ENCODE measurements around the gene OST4. TPM values are rescaled to one million over a fixed set of nuclear protein-coding genes. Genes with fewer than 3 reads are reported as not detected.

The OST4 gene
- total RNA-seq (2022; extraction: Qiagen RNA extraction; ENCODE audit: low read depth) = 545 to 581 TPM (median 554 TPM) in 5 replicates

GRCh38 chr2:27071277-27071989 lies at the start of gene OST4:
Gene OST4, minus strand, starts transcription at chr2:27071654.

GRCh38 chr2:27118525-27119329 lies 47.3 kb upstream of the OST4 start, which contains the start of gene CGREF1:
Gene CGREF1, minus strand, starts transcription at chr2:27119128. Its CDS starts 14,762 bp downstream, at chr2:27104366.

GRCh38 chr2:27086724-27087593 lies 15.5 kb upstream of the OST4 start, which contains the start of gene KHK:
Gene KHK, plus strand, starts transcription at chr2:27086772. Its CDS starts 488 bp downstream, at chr2:27087260.

GRCh38 chr2:27078267-27079194 lies 7.1 kb upstream of the OST4 start, which contains the start of gene EMILIN1:
Gene EMILIN1, plus strand, starts transcription at chr2:27078615. Its CDS starts 451 bp downstream, at chr2:27079066.

GRCh38 chr2:27050996-27051901 lies 20.2 kb downstream of the OST4 start, which contains the start of gene AGBL5:
Gene AGBL5, plus strand, starts transcription at chr2:27051668. Its CDS starts 1,291 bp downstream, at chr2:27052959.

GRCh38 chr2:27032495-27033252 lies 38.8 kb downstream of the OST4 start, which contains the start of gene TMEM214:
Gene TMEM214, plus strand, starts transcription at chr2:27032965. Its CDS starts 51 bp downstream, at chr2:27033016.

Other genes starting within 250 kb of the OST4 start
- gene DPYSL5, start 223.5 kb downstream of the OST4 start, total RNA-seq (2022; extraction: Qiagen RNA extraction; ENCODE audit: low read depth) = 3.6 to 5.9 TPM (median 5.2 TPM) in 5 replicates
- 11.6 to 14.5 TPM (median 12.1 TPM) in 5 replicates for gene MAPRE3, start 101.0 kb downstream of the OST4 start, total RNA-seq (2022; extraction: Qiagen RNA extraction; ENCODE audit: low read depth)
- gene TMEM214, start 38.7 kb downstream of the OST4 start, total RNA-seq (2022; extraction: Qiagen RNA extraction; ENCODE audit: low read depth) = 57.6 to 76.4 TPM (median 69.9 TPM) in 5 replicates
- 28.8 to 33.5 TPM (median 30.2 TPM) in 5 replicates for gene AGBL5, start 20.0 kb downstream of the OST4 start, total RNA-seq (2022; extraction: Qiagen RNA extraction; ENCODE audit: low read depth)
- 0.32 to 0.62 TPM (median 0.41 TPM) in 5 replicates for gene EMILIN1, start 7.0 kb upstream of the OST4 start, total RNA-seq (2022; extraction: Qiagen RNA extraction; ENCODE audit: low read depth)
- gene KHK, start 15.1 kb upstream of the OST4 start, total RNA-seq (2022; extraction: Qiagen RNA extraction; ENCODE audit: low read depth) = 8.7 to 12.4 TPM (median 8.8 TPM) in 5 replicates
- gene CGREF1, start 47.5 kb upstream of the OST4 start, total RNA-seq (2022; extraction: Qiagen RNA extraction; ENCODE audit: low read depth) = 6.1 to 8.7 TPM (median 7.4 TPM) in 5 replicates
- gene ABHD1, start 52.2 kb upstream of the OST4 start, total RNA-seq (2022; extraction: Qiagen RNA extraction; ENCODE audit: low read depth) = 0.63 to 2.3 TPM (median 1.9 TPM) in 5 replicates
- 49.1 to 75.6 TPM (median 69.1 TPM) in 5 replicates for gene PREB, start 63.0 kb upstream of the OST4 start, total RNA-seq (2022; extraction: Qiagen RNA extraction; ENCODE audit: low read depth)
- not detected in 5 replicates for gene PRR30, start 67.8 kb upstream of the OST4 start, total RNA-seq (2022; extraction: Qiagen RNA extraction; ENCODE audit: low read depth)
- not detected in 5 replicates for gene TCF23, start 77.3 kb upstream of the OST4 start, total RNA-seq (2022; extraction: Qiagen RNA extraction; ENCODE audit: low read depth)
- 194 to 223 TPM (median 212 TPM) in 5 replicates for gene ATRAID, start 140.4 kb upstream of the OST4 start, total RNA-seq (2022; extraction: Qiagen RNA extraction; ENCODE audit: low read depth)
- 68.5 to 80.1 TPM (median 72.2 TPM) in 5 replicates for gene SLC5A6, start 140.6 kb upstream of the OST4 start, total RNA-seq (2022; extraction: Qiagen RNA extraction; ENCODE audit: low read depth)
- gene CAD, start 145.7 kb upstream of the OST4 start, total RNA-seq (2022; extraction: Qiagen RNA extraction; ENCODE audit: low read depth) = 54.8 to 73.0 TPM (median 66.8 TPM) in 5 replicates
- 2.6 to 3.8 TPM (median 3.4 TPM) in 5 replicates for gene SLC30A3, start 191.4 kb upstream of the OST4 start, total RNA-seq (2022; extraction: Qiagen RNA extraction; ENCODE audit: low read depth)
- not detected in 5 replicates for gene DNAJC5G, start 203.8 kb upstream of the OST4 start, total RNA-seq (2022; extraction: Qiagen RNA extraction; ENCODE audit: low read depth)
- 0.34 to 0.73 TPM (median 0.48 TPM) in 5 replicates for gene TRIM54, start 210.8 kb upstream of the OST4 start, total RNA-seq (2022; extraction: Qiagen RNA extraction; ENCODE audit: low read depth)
- gene UCN, start 236.8 kb upstream of the OST4 start, total RNA-seq (2022; extraction: Qiagen RNA extraction; ENCODE audit: low read depth) = 0.96 to 2.3 TPM (median 1.5 TPM) in 5 replicates